ENCODE measurements around the gene KCNN3.
"Not testable (repeated sequence)": the region's sequence is repeated elsewhere in the genome, so short reads cannot be mapped to it uniquely, and the experiment has no call there.

KCNN3 gene

GRCh38 chr1:154870115-154870571 lies at the start of gene KCNN3:
Gene KCNN3 (minus strand): TSS chr1:154870281. CDS start chr1:154869964, 317 bp downstream.
- peak; percentile 94 for DNase-seq

GRCh38 chr1:154913273-154913672 lies 43.2 kb upstream of the KCNN3 start:
- DNase-seq: peak; percentile 20

GRCh38 chr1:154912755-154913154 lies 42.7 kb upstream of the KCNN3 start:
- DNase-seq: no peak

GRCh38 chr1:154911691-154912550 lies 41.8 kb upstream of the KCNN3 start:
- DNase-seq: no peak

GRCh38 chr1:154910851-154911250 lies 40.8 kb upstream of the KCNN3 start:
- no peak for DNase-seq

- DNase-seq: no peak
Measured at GRCh38 chr1:154908937-154909336, 38.9 kb upstream of the KCNN3 start.

GRCh38 chr1:154908129-154908528 lies 38.0 kb upstream of the KCNN3 start:
- DNase-seq: not testable (repeated sequence)

- no peak for DNase-seq
Measured at GRCh38 chr1:154906621-154907081, 36.6 kb upstream of the KCNN3 start.

GRCh38 chr1:154902938-154903566 lies 33.0 kb upstream of the KCNN3 start:
- DNase-seq: no peak

GRCh38 chr1:154901591-154901990 lies 31.5 kb upstream of the KCNN3 start:
- DNase-seq: no peak

GRCh38 chr1:154899041-154899440 lies 29.0 kb upstream of the KCNN3 start:
- no peak for DNase-seq

GRCh38 chr1:154896771-154897286 lies 26.7 kb upstream of the KCNN3 start:
- DNase-seq: no peak

GRCh38 chr1:154895798-154896197 lies 25.7 kb upstream of the KCNN3 start:
- DNase-seq: no peak

GRCh38 chr1:154891452-154891851 lies 21.4 kb upstream of the KCNN3 start:
- DNase-seq: no peak

GRCh38 chr1:154888757-154889156 lies 18.7 kb upstream of the KCNN3 start:
- no peak for DNase-seq

- DNase-seq: no peak
Measured at GRCh38 chr1:154886281-154887015, 16.4 kb upstream of the KCNN3 start.

GRCh38 chr1:154884869-154885701 lies 15.0 kb upstream of the KCNN3 start:
- DNase-seq: no peak

- DNase-seq: no peak
Measured at GRCh38 chr1:154883919-154884868, 14.1 kb upstream of the KCNN3 start.

GRCh38 chr1:154881820-154882535 lies 11.9 kb upstream of the KCNN3 start:
- DNase-seq: no peak

GRCh38 chr1:154880671-154881070 lies 10.6 kb upstream of the KCNN3 start:
- no peak for DNase-seq
